ENCODE measurements around the gene TRIB2.
A peak's percentile ranks its signal among the peaks of the same experiment; 100 is the strongest.
"Not testable (repeated sequence)": the region's sequence is repeated elsewhere in the genome, so short reads cannot be mapped to it uniquely, and the experiment has no call there.

Gene TRIB2

GRCh38 chr2:12716282-12717190 is at the start of gene TRIB2:
TRIB2 (plus strand) TSS chr2:12716936; CDS start chr2:12718308, 1,372 bp downstream.
- peak; percentile 75 to 83 (median 78) for DNase-seq (ENCODE audit: low read depth in 3 of 3)

DNA sequence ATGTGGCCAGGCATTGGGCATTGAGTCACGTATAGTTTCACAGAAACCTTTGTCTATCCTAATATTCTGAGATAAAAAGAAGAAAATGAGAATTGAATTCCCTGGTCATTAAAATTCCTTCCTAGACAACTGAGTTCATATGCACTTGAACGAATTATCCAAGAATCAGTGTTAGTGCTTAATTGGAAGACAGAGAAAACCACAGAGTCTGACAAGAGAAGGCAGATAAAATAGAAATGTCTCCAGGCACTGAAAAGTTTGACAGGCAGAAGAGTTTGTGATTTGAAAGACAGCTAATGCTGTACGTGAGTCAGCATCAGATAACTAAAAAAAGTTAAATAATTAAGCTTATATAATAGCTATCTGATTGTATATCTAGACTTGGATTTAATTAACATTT is 47.7 kb upstream of the TRIB2 start:
- no peak for DNase-seq (ENCODE audit: low read depth in 3 of 3)

- no peak for DNase-seq (ENCODE audit: low read depth in 3 of 3)
Measured at GRCh38 chr2:12672711-12673315, 43.9 kb upstream of the TRIB2 start.

GRCh38 chr2:12674644-12675328 is 42.0 kb upstream of the TRIB2 start:
- DNase-seq (ENCODE audit: low read depth in 3 of 3), result no peak

- DNase-seq (ENCODE audit: low read depth in 3 of 3), result no peak
Measured at GRCh38 chr2:12675352-12675795, 41.4 kb upstream of the TRIB2 start.

GRCh38 chr2:12675801-12676200 is 40.9 kb upstream of the TRIB2 start:
- no peak for DNase-seq (ENCODE audit: low read depth in 3 of 3)

DNA sequence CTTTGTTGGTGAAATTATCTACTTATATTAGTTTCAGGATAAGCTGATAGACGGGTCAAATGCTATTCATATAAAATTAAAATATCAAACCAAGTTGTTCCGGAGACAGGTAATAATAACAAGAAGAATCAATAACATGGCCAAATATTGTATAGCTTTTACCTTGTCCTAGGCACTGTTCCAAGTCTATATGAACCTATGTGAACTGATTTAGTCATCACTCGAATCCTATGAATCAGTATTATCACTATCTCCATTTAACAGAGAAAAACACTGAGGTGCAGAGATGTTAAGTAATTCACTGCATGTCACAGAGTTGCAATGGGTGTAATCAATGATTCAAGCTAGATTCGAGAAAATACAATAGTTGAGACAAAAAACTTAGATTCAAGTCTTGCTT is 40.0 kb upstream of the TRIB2 start:
- no peak for DNase-seq (ENCODE audit: low read depth in 3 of 3)

DNA sequence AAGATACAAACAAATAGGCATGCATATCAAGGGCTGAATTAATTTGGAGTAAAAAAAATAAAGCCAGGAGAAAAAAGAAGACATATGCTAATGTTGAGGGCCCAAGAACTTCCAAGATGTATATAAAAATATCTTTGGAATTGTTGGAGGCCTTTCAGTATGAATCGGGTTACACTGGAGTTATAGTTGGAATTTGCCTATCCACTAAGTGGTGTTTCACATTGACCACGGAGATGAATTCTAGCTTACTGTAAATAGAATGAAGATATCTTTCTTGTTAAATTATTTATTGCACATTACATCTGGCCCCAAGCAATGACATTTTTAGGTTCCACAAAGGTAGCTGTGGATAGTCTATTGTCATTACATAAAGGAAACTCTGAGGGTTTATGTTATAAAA is 38.5 kb upstream of the TRIB2 start:
- no peak for DNase-seq (ENCODE audit: low read depth in 3 of 3)

DNA sequence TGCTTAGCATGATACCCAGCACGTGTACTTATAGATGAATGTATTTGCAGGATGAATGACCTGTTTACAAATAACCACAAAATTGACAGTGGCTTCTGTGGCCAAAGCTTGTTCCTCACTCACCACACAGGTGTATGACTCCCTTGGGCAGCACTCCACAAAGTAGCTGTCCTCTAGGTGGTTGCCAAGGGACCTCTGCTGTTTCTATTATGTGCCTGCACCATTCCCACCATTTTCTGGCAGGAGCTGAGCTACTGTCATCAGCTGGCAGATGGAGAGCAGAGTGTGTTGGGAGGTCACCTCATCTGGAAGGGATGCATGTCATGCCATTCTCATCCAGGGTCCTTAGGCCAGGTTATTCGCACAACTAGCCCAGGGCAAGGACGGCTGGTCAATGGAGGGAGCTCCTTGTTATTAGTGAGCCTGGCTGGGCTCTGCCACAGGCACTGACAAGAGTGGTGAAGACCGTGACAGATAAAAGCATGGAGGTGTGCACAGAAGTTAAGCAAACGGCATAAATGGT is 37.1 kb upstream of the TRIB2 start:
- no peak for DNase-seq (ENCODE audit: low read depth in 3 of 3)

DNA sequence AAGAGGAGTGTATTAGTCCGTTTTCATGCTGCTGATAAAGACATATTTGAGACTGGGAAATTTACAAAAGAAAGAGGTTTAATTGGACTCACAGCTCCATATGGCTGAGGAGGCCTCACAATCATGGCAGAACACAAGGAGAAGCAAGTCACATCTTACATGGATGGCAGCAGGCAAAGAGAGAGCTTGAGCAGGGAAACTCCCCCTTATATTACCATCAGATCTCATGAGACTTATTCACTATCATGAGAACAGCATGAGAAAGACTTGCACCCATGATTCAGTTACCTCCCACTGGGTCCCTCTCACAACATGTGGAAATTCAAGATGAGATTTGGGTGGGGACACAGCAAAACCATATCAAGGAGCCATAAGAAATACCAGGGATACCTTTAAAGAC is 36.6 kb upstream of the TRIB2 start:
- DNase-seq (ENCODE audit: low read depth in 3 of 3), result not testable (repeated sequence)

GRCh38 chr2:12682017-12682416 is 34.7 kb upstream of the TRIB2 start:
- DNase-seq (ENCODE audit: low read depth in 3 of 3), result no peak

DNA sequence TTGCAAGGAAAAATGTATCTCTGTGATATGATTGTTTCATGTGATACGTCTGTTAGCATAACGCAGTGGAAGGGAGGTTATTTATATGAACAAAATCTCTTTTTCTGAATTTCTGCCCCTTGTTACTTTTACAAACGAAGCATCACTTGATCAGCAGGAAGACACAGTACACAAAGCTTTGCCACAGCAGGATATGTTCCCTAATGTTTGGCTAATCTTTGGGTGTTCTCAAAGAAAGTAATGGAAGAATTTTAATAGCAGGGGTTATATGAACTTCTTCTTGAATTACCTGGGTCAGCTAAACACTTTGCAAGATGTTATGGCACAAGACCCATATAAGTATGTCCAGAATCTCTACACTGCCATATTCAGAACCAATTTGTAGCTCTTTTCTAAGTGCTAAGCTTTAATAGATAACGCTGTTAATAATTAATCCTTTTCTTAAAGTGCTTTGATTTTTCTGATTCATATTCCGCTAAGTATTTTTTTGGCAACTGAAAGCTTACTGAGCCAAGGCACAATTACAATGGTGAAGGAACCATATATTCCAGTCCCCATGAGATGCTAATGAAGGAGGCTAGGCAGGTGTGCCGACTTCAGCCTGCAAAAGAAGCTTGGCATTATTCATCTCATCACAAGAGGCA is 33.2 kb upstream of the TRIB2 start:
- DNase-seq (ENCODE audit: low read depth in 3 of 3), result no peak

- DNase-seq (ENCODE audit: low read depth in 3 of 3), result no peak
Measured at GRCh38 chr2:12684471-12684936, 32.2 kb upstream of the TRIB2 start.

DNA sequence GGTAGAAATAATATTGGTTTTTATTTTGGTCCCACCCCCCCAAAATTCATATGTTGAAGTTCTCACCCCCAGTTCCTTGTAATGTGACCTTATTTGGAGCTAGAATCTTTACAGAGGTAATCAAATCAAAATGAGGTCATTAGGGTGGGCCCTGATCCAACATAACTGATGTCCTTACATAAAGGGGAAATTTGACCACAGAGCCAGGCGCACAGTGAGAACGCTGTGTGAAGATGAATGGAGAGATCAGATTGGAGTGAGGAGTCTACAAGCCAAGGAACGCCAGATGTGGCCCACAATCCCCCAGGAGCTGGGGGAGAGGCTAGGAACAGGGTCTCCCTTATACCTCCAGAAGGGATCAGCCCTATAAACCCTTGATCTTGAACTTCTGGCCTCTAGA is 31.6 kb upstream of the TRIB2 start:
- DNase-seq (ENCODE audit: low read depth in 3 of 3), result no peak

GRCh38 chr2:12685956-12686355 is 30.8 kb upstream of the TRIB2 start:
- no peak for DNase-seq (ENCODE audit: low read depth in 3 of 3)

DNA sequence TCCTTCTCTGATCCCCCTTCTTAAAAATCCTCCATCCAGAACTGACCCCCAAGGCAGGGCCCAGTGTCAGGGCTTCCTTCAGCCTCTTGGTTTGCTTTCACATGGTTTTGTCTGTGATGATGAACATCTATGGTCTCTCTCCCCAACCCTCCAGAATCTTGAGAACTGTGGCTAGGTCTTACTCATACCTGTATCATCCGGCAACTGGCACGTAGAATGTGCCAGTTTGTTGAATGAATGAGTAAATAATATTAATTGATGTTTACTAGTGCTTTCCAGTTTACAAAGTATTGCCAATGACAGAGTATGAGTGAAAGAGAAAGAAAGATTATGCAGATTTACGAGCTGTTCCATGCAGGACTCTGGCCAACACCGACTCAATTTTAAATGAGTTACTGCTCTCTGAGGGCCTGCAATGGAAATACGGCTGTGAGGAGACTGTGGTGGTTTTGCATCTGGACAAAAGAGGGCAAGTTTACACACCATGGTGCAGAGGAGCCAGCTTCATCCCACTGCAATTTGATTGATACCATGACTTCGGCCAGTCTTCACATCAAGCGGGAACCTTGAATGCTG is 29.9 kb upstream of the TRIB2 start:
- no peak for DNase-seq (ENCODE audit: low read depth in 3 of 3)

GRCh38 chr2:12688091-12688490 is 28.6 kb upstream of the TRIB2 start:
- DNase-seq (ENCODE audit: low read depth in 3 of 3), result no peak

DNA sequence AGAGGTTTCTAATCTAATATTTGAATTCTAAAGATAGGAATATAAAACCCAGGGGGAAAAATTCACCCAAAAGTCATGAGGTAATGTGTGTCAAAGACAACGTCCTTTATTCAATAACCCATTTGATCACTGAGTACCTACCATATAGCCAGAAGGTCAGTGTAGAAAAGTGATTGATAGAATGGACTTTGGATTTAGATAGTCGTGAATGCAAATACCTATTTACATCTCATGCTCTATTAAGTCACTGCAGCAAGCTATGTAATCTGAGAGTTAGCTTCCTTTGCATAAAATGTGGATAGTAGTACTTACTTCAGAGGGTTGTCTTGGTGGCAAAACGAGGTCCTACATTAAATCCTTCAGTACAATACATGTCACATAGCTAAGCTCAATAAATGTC is 27.8 kb upstream of the TRIB2 start:
- no peak for DNase-seq (ENCODE audit: low read depth in 3 of 3)

DNA sequence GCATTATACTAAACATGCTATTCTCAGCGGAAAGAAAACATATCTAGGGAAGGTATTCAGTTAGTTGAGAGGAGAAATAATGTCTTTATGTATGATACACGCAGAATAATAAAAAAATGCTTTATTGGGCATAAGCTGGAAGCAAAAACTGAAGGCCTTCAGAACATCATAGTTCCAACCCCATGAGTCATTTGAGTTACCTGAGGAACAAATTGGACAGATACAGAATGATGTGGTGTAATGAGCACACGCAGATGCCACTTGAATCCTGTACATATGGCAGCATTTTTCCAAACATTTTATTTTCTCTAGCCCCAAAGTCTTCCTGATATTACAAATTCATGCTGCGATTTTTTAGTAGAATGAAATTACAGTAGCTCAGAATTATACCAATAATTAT is 23.2 kb upstream of the TRIB2 start:
- no peak for DNase-seq (ENCODE audit: low read depth in 3 of 3)

- DNase-seq (ENCODE audit: low read depth in 3 of 3), result no peak
Measured at GRCh38 chr2:12694990-12695774, 21.6 kb upstream of the TRIB2 start.

- no peak for DNase-seq (ENCODE audit: low read depth in 3 of 3)
Measured at GRCh38 chr2:12697617-12698016, 19.1 kb upstream of the TRIB2 start.

Measured in stimulated activated CD4-positive, alpha-beta T cell treated with anti-CD3 and anti-CD28 coated beads, TNF-alpha, amount 100 ng/mL, for 24 hours (primary cell).